Endothelial cell of umbilical vein (primary cell): ENCODE data around the gene RPL23. TPM values are rescaled to one million over a fixed set of nuclear protein-coding genes. Genes with fewer than 3 reads are reported as not detected.

Experiments used
- BruUV-seq: library from RNA; stranded (reverse); fragments of 400-500 nt; replicated peaks from 2 replicates; lab custom pipeline; 2021; lab: Mats Ljungman, UMichigan
- CTCF ChIA-PET: fragments of 300-600, 350-600 bp; sonication (Branson Sonifier 250); formaldehyde crosslinking; loops from one replicate; lab custom pipeline; 2021; ENCODE audit warnings: antibody characterized with exemption, inconsistent platforms; lab: Charles Lee
- POLR2A ChIA-PET: fragments of 300-600, 350-600 bp; sonication (Branson Sonifier 250); formaldehyde crosslinking; loops from one replicate; lab custom pipeline; 2021; ENCODE audit warnings: antibody characterized with exemption, inconsistent platforms; lab: Charles Lee
- DNase-seq: peaks from one replicate; pipeline ENCODE4 v3.0.0-alpha.2; 2011; ENCODE audit warnings: low read depth, low spot score
- FAIRE-seq: peaks from 2 replicates; lab custom pipeline; 2011; peaks lifted over from hg19 to GRCh38; lab: Jason Lieb, UNC
- H2AFZ ChIP-seq: 2 replicates; pipeline ENCODE4 v1.6.0; 2012; ENCODE audit warnings: low read depth, low read length, control low read depth, inconsistent platforms
- H3K27ac ChIP-seq: 2 replicates; pipeline ENCODE4 v1.5.1; 2011; ENCODE audit warnings: low read depth, mild to moderate bottlenecking, control low read depth, low read length, moderate library complexity; ENCODE audit not compliant: insufficient read depth
- H3K27me3 ChIP-seq, 2 experiments: 2 replicates each; pipeline versions ENCODE4 v1.6.0 to v1.6.1; 2011; ENCODE audit warnings: low read length in 2 of 2, mixed read lengths in 1 of 2; ENCODE audit not compliant: control insufficient read depth in 2 of 2, insufficient read depth in 2 of 2
- H3K36me3 ChIP-seq, 2 experiments: 2 replicates in 1 of 2; 3 replicates in 1 of 2; pipeline ENCODE4 v1.5.1; 2011; ENCODE audit warnings: low read length in 2 of 2, mild to moderate bottlenecking in 1 of 2, moderate library complexity in 1 of 2; ENCODE audit not compliant: control insufficient read depth in 2 of 2, insufficient read depth in 2 of 2; ENCODE audit errors: extremely low read depth in 1 of 2
- H3K4me1 ChIP-seq: 3 replicates; pipeline ENCODE4 v1.5.1; 2011; ENCODE audit warnings: mild to moderate bottlenecking, low read length; ENCODE audit not compliant: control insufficient read depth, insufficient read depth; ENCODE audit errors: extremely low read depth
- H3K4me2 ChIP-seq: 2 replicates; pipeline ENCODE4 v1.6.1; 2011; ENCODE audit warnings: low read length, control low read depth, mixed read lengths; ENCODE audit not compliant: insufficient read depth
- H3K4me3 ChIP-seq, 3 experiments: fragments of 200-600 bp in 1 of 3; sonication (generic), shearing (Covaris generic) in 1 of 3; replicated peaks in 1 of 3; 2 replicates each; pipeline ENCODE4 v1.5.1; 2011 to 2016; ENCODE audit warnings: control low read depth in 3 of 3, low read length in 3 of 3, mild to moderate bottlenecking in 2 of 3, inconsistent platforms in 1 of 3, low read depth in 1 of 3, moderate library complexity in 1 of 3; ENCODE audit not compliant: insufficient read depth in 1 of 3
- H3K79me2 ChIP-seq: 2 replicates; pipeline ENCODE4 v1.6.0; 2012; ENCODE audit warnings: low read length, inconsistent platforms; ENCODE audit not compliant: control insufficient read depth, insufficient read depth
- H3K9ac ChIP-seq: replicated peaks from 2 replicates; pipeline ENCODE3; 2011; ENCODE audit warnings: low read length, control low read depth; ENCODE audit not compliant: insufficient read depth; ENCODE audit errors: extremely low read depth
- H3K9me1 ChIP-seq: replicated peaks from 3 replicates; pipeline ENCODE4 v1.6.0; 2011; ENCODE audit warnings: mild to moderate bottlenecking, low read length; ENCODE audit not compliant: control insufficient read depth, insufficient read depth; ENCODE audit errors: extremely low read depth
- H3K9me3 ChIP-seq: replicated peaks from 2 replicates; pipeline ENCODE4 v1.5.1; 2012; ENCODE audit warnings: low read length, inconsistent platforms; ENCODE audit not compliant: control insufficient read depth, insufficient read depth
- H4K20me1 ChIP-seq: replicated peaks from 2 replicates; pipeline ENCODE3; 2011; ENCODE audit warnings: mild to moderate bottlenecking, low read length; ENCODE audit not compliant: control insufficient read depth, insufficient read depth; ENCODE audit errors: extremely low read depth
- CTCF ChIP-seq, 2 donors: IDR thresholded peaks; 1 replicate in 1 of 2; 2 replicates in 1 of 2; pipeline ENCODE4 v1.5.1; 2011; ENCODE audit warnings: low read length in 2 of 2, mild to moderate bottlenecking in 2 of 2, moderate library complexity in 2 of 2, control low read depth in 1 of 2, inconsistent platforms in 1 of 2, low read depth in 1 of 2; ENCODE audit not compliant: insufficient read depth in 1 of 2; ENCODE audit errors: extremely low read depth in 1 of 2
- EZH2 ChIP-seq: IDR thresholded peaks from 2 replicates; pipeline ENCODE4 v1.6.1; 2012; ENCODE audit warnings: borderline replicate concordance, low read depth, mild to moderate bottlenecking, moderate library complexity, low read length, inconsistent platforms; ENCODE audit not compliant: severe bottlenecking
- FOS ChIP-seq: IDR thresholded peaks from 2 replicates; pipeline ENCODE4 v1.6.1; 2011; ENCODE audit warnings: mild to moderate bottlenecking, low read length, moderate library complexity, borderline replicate concordance; ENCODE audit not compliant: insufficient read depth
- GATA2 ChIP-seq: IDR thresholded peaks from 2 replicates; pipeline ENCODE4 v1.7.0; 2011; ENCODE audit warnings: low read depth, mild to moderate bottlenecking, moderate library complexity, mixed read lengths, low read length; ENCODE audit not compliant: insufficient read length, insufficient read depth
- JUN ChIP-seq: IDR thresholded peaks from 2 replicates; pipeline ENCODE4 v1.6.1; 2011; ENCODE audit warnings: borderline replicate concordance, low read depth; ENCODE audit not compliant: insufficient read length, insufficient read depth
- MAX ChIP-seq: IDR thresholded peaks from 2 replicates; pipeline ENCODE4 v1.6.1; 2011; ENCODE audit not compliant: insufficient read depth, insufficient read length
- MYC ChIP-seq: IDR thresholded peaks from one replicate; pipeline ENCODE4 v1.6.1; 2011; ENCODE audit warnings: mild to moderate bottlenecking, low read depth, low read length
- POLR2A ChIP-seq: IDR thresholded peaks from 2 replicates; pipeline ENCODE4 v1.6.1; 2012; ENCODE audit warnings: low read depth, mild to moderate bottlenecking, control low read depth, low read length
- POLR2AphosphoS5 ChIP-seq: IDR thresholded peaks from 2 replicates; pipeline ENCODE4 v1.6.1; 2012; ENCODE audit warnings: low read depth, mild to moderate bottlenecking, control low read depth, low read length, moderate library complexity; ENCODE audit not compliant: insufficient read depth
- dilution Hi-C: fragments of 300-500 bp; cut with MboI; formaldehyde crosslinking; loops from one replicate; pipeline ENCODE4 v1.15.0; 2019; ENCODE audit warnings: low sequenced_read_pairs; ENCODE audit not compliant: extremely low pct_ligation_motif_present
- intact Hi-C: fragments of 100-400 bp; cut with micrococcal nuclease; formaldehyde crosslinking; loops from one replicate; pipeline ENCODE4 v1.10.0; 2022
- polyA plus RNA-seq, 4 experiments: library from polyadenylated mRNA; depleted of rRNA in 3 of 4; stranded (reverse) in 3 of 4; unstranded in 1 of 4; fragments of >200 nt; gene quantifications; 2 replicates each; pipeline versions ENCODE4 v1.2.1 to v1.2.3, GENCODE V29; 2011 to 2012; ENCODE audit warnings: missing spikeins in 1 of 4
- total RNA-seq: library from RNA; stranded (reverse); gene quantifications from 2 replicates; pipeline ENCODE4 v1.2.3, GENCODE V29; 2021

RPL23 gene
- total and polyA plus RNA-seq, 2 donors (not counting 3 experiments of a cell fraction or from before 2014, with no cell fraction given): 1,292 to 1,847 TPM

GRCh38 chr17:38824899-38825761, 28.4 kb downstream of the RPL23 start, which contains the start of gene CWC25:
Gene CWC25 (minus strand): TSS chr17:38825321. CDS start chr17:38825183, 138 bp downstream.
- peak within 1 kb of the TSS; percentile 96 for H3K27ac ChIP-seq
- intact Hi-C loops: loop anchor here (1.0 to 2.0 kb wide), 2 partner anchors 28 to 72 kb away; partner anchors contain the start of genes PSMB3 and RPL23
- H3K79me2 ChIP-seq: peaks cover 34% of the 10 kb centered on the region
- H3K4me2 ChIP-seq: peak within 1 kb of the TSS; percentile 63
- no peak for FAIRE-seq
- dilution Hi-C loops: no loop called here
- H3K9me1 ChIP-seq: no peaks in the 10 kb centered on the region
- peaks cover 10% of the 10 kb centered on the region for H3K4me1 ChIP-seq
- POLR2A ChIA-PET: interaction anchor here (0.6 to 1.2 kb wide), 3 partner anchors 9 to 1622 kb away, joined by 3 to 6 read pairs (median 4); partner anchors contain the start of gene RPL23
- TF ChIP-seq CTCF (IDR thresholded peaks at IDR 0.05; ENCODE audit: extremely low read depth in 1 of 2, insufficient read depth in 1 of 2, low read depth in 1 of 2, low read length in 2 of 2) (no peak), GATA2 (no peak), FOS (no peak), MAX (no peak), EZH2 (no peak), POLR2A (peak; percentile 87), POLR2AphosphoS5 (peak; percentile 91), MYC (peak; percentile 20), JUN (peak; percentile 38)
- no peaks in the 10 kb centered on the region for H3K9me3 ChIP-seq
- H4K20me1 ChIP-seq: no peaks in the 10 kb centered on the region
- H3K36me3 ChIP-seq: peaks cover 5 to 11% of the 10 kb centered on the region in 2 experiments
- H3K27me3 ChIP-seq: no peaks in the 10 kb centered on the region
- H2AFZ ChIP-seq: peak within 1 kb of the TSS; percentile 79
- TSS peak; percentile 97 for BruUV-seq
- H3K9ac ChIP-seq: peak within 1 kb of the TSS; percentile 90
- CTCF ChIA-PET: interaction anchor here (1.3 kb wide), 2 partner anchors 9 to 29 kb away, joined by 4 to 7 read pairs; partner anchors contain the start of gene RPL23
- H3K4me3 ChIP-seq: peak within 1 kb of the TSS; percentile 64 to 79 (median 77)
- peak; percentile 99 for DNase-seq
